CD4-positive, alpha-beta T cell treated with Interleukin-10 for 1 hour (primary cell): ENCODE data around the gene LENG1.
A peak's percentile ranks its signal among the peaks of the same experiment; 100 is the strongest.

Source experiments
- DNase-seq: peaks from one replicate; pipeline ENCODE4 v3.0.0-alpha.2; 2020

The LENG1 gene

DNA sequence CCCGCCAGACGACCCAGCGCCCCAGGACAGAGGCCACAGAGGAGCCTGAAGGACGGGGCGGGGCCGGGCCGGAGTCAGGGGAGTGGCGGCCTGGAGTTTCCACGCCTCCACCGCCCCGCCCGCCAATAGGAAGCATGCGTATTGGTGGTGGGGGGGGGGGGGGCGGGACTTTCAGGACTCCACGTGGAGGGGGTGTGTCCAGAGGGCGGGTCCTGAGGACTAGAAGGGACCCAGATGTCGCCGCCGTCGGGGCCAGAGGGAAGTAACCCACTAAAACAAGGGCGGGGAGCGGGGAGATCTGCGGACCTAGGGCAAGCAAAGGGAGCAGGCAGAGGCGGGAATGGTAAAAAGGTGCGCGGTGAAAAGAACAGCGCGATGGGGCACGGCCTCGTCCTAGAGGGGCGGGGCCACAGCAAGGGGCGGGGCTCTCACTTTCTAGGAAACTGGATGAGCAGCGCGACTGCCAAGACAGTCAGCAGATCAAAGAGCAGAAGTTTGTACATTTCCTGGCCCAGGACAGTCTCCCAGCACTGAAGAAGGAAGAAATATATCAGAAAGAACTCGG, 2.8 kb upstream of the LENG1 start:
- peak; percentile 82 for DNase-seq

DNA sequence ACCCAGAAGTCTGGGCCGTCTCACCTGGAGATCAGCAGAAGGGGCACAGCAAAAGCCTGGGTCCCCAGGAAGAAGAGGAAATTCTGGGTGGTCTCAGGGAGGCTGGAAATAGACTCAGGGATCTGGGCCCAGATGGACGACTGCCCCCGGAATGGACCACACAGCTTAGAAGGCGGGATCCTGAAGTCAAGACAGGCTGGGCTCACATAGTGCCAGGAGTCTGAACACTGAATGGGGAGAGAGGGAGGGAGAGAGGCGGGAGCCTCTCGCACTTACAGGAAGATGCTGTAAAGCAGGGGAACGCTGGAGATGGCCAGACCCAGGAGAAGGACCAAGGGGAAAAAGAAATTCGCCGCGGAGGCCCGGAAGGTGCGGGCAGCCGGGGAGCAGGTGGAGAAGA, 1.3 kb upstream of the LENG1 start:
- no peak for DNase-seq

- no peak for DNase-seq
Measured at GRCh38 chr19:54160182-54160811, 776 bp upstream of the LENG1 start.

DNA sequence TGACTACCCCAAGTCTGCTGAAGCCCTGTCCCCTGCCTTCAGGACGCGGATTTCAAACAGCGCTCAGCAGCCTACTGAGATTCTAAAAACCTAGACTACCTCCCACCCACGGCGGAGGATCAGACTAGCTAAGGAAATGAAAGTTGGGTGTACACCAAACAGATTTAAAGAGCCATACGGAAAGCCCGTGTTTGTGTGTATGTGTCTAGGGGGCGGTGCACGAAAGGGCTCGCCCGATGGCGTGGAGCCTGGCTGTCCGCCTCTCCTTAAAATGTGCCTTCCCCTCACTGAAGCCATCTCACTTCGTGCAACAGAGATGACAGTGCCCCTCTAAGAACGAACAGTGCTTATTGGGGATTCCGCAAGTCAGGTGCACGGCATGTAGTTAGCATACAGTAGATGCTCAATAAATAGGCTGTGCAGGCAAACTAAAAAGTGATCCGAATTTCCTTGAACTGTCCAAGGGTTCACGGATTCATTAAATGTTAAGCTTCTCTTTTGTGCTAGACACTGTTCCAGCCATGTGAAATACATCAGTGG, 639 bp downstream of the LENG1 start:
- DNase-seq = peak; percentile 22

- DNase-seq = no peak
Measured at GRCh38 chr19:54156953-54157352, 2.6 kb downstream of the LENG1 start.

DNA sequence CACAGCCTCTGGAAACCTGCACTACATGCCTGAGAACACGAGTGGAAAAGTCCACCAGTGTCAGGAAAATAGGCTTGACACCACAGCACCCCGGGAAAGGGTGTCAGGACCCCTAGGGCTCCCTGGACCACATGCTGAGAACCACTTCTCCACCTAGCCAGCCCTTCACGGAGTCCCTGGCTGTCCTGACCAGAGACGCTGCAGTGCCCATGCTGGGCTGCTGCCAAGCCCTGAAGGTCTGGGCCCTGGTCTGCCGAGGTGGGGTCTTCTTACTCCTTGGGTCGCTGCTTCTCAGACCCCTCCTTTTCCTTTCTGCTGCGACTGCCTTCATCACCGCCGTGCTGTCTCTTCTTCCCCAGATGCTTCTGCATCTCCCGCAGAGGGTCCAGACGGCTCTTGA, 3.0 kb downstream of the LENG1 start:
- DNase-seq = no peak

DNA sequence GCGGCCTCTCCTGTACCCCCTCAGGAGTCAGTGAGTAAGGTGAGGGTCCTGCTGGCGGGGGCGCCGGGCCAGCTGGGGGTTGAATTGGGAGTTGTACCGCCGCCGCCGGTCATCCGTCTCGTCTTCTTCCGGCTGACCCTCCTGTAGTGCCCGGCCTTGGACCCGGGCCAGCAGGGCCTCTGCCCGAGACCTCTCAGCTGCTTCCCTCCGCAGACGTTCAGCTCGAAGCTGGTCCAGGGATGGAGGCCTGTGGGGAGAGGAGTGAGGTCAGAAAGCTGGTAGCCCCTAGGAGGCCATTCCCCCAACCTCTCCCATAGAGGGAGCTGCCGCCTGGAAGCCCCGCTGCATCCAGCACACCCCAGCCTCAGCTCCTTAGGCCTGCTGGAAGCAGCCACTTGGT, 3.8 kb downstream of the LENG1 start:
- DNase-seq = no peak

DNA sequence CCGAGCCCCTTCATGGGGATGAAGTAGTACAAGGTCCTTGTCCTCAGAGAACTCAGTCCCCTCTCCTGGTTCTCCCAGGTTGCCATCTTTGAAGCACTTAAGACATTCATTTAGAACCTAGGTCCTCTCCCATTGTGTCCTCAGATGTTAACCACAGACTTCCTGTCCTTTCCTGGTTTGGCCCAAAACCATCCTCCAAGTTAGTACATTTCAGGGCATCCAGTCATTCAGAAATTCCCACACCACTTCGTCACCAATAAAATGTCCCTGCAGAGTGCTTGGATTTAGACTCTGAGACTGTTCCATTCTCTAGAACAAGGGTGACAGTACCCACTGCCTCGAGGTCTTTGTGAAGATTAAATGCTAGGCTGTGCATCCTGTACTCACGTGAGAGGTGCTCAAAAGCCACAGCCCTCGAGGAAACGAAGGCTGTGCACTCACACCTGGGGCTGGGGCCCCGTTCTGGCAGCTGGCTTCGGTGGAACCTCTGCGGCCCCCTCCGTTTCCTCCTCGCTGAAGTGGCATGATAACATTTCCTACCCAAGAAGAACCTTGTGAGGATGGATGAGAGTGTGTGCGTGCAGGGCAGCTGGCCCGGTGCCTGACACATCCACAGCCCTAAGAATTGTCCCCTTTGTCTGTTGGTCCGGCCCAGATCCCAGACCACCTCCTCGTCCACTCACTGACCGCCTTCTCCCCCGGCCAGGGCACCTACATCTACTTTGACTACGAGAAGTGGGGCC, 4.7 kb downstream of the LENG1 start:
- DNase-seq = peak; percentile 50

DNA sequence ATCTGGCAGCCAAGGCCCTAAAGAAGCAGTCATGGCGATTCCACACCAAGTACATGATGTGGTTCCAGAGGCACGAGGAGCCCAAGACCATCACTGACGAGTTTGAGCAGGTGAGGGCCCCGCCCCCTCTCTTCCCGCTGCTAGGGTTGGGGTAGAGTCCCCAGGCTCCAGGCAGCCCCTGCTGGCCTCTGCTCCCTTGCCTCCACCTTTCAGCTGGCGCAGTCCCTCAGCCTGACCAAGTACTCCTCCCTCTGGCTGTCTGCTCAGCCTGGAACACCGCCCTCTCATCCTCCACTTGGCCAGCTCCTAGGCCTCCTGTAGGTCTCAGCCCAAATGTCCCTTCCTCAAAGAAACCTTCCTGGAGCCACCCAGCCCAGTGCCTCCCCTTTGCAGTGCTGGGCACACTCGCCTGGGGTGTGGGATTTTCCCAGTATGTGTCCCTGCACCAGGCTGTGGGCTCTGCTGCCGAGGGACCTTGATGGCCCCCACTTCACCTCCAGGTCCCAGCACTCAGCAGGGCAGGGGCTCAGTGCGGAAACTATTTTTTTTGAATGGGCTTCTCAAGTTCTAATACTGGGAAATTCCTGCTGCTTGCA, 5.7 kb downstream of the LENG1 start:
- DNase-seq = no peak

GRCh38 chr19:54152878-54153524, 6.5 kb downstream of the LENG1 start:
- DNase-seq = no peak

- no peak for DNase-seq
Measured at GRCh38 chr19:54152267-54152666, 7.3 kb downstream of the LENG1 start.

GRCh38 chr19:54151362-54152035, 8.0 kb downstream of the LENG1 start:
- DNase-seq = no peak

DNA sequence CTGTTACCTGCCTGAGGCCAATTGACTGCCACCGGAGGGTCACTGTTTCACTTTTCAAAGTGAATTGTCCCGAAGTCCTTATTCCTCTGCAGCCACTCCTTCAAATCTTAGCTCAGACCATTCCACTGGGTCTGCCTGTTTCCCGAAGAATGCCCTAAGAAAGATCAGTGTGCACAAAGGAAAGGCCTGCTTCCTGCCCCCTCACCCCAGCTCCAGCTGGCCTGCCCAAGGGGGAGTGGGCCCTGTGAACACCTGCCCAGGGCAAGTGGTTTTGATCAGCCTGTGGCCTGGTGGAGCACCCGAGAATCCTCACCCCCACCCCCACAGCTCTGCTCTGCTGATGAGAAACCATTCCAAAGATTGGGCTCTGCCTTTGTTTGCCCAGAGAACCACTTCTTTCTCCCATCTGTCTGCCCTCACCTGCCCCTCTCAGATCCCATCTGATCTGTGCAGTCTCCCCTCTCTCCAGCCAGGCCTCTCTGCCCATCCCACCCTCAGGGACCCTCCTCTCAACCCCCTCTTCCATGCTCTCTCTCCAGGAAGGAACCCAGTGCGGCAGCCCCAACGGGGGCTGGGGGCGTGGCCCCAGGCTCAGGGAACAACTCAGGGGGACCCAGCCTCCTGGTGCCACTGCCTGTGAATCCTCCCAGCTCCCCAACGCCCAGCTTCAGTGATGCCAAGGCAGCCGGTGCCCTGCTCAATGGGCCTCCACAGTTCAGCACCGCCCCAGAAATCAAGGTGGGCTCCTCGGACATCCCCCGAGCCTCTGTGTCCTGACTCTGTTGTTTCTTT, 10.3 kb downstream of the LENG1 start:
- DNase-seq = no peak

DNA sequence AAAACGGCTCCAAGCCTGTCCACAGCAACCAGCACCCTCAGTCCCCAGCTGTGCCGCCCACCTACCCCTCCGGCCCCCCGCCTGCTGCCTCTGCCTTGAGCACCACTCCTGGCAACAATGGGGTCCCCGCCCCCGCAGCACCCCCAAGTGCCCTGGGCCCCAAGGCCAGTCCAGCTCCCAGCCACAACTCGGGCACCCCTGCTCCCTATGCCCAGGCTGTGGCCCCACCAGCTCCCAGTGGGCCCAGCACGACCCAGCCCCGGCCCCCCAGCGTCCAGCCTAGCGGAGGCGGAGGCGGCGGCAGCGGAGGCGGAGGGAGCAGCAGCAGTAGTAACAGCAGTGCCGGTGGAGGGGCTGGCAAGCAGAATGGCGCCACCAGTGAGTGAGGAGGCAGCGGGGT, 11.4 kb downstream of the LENG1 start:
- DNase-seq = no peak

GRCh38 chr19:54147676-54148075, 11.8 kb downstream of the LENG1 start:
- DNase-seq = no peak

DNA sequence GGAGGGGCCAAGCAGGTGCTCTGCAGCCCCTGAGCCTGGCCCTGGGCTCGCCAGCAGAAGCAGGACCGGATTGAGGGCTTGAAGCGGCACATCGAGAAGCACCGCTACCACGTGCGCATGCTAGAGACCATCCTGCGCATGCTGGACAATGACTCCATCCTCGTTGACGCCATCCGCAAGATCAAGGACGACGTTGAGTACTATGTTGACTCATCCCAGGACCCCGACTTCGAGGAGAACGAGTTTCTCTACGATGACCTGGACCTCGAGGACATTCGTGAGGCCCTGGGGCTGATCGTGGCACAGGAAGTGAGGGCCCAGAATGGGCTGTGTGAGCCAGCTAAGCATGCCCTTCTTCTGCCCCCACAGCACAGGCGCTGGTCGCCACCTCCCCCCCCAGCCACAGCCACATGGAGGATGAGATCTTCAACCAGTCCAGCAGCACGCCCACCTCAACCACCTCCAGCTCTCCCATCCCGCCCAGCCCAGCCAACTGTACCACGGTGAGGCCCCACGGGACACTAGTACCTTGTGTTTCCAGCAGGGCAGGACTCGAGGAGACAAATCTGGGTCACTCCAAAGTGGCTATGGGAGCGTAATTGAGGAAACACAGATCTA, 13.9 kb downstream of the LENG1 start:
- DNase-seq = no peak

DNA sequence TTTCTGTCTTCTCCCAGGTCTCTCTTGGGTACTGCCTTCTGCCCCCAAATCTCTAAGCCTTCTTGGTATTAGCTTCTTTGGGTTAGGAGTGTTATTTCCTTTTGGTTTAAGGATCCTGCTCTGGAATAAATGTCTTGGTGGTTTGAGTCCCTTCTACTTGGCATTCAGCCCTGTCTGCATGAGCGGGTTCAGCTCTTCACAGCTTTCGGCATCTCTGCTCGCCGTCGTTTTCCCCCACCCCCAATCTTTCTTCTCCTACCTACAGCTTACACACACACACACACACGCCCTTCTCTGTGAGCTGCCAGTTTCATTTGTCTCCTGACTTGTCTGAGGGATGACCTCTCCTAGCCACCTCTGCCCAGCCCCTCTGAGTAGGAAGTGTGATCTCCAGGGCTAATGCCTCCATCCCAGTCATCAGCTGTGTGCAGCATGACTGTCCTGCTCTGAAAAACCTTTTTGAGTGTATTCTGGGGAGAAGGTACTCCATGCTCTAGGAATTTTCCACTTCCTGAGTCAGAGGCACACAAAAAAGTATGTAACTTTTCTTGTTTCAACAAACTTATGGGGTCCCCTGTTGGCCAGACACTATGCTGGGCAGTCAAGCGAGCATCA, 17.2 kb downstream of the LENG1 start:
- DNase-seq = no peak

- no peak for DNase-seq
Measured at GRCh38 chr19:54141356-54141755, 18.2 kb downstream of the LENG1 start.

DNA sequence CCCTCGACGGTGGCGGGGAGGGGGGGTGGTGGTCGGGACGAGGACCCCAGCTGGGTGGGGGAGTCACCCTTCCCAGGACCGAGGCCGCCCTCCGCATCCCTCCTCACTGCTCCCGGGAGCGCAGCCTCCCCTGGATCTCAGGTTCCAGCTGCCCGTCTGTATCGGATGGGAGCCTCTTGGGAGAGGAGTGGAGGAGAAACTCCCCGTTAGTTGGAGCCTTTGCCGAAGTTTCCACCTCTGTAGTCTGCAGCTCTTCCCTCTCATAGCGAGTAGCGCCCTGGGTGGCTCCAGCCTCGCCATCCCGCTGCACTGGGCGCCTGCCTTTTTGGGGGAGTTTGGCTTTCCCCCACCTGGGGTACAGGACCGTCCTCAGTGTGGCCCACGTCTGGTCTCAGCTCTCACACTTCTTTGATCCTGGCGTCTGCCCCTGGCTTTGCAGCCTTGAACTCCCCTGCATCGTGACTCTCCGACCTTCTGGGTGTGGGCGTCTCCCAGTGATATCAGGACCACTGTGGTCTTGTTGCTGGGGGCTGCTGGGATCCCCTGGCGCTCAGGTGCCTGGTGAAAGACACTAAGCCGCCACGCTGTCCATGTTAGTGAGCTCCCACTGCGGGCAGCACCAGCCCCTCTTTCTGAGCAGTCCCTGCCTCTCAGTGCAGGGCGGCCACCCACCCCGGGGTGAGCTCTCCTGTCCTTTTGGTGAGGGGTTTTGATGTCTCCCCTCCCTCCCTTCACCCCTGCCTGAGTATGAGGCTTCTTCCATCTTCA, 20.8 kb downstream of the LENG1 start:
- DNase-seq = no peak
